NCI-H460 (cell line): ENCODE results near the gene SPATA16. TPM values are rescaled to one million over a fixed set of nuclear protein-coding genes. Genes with fewer than 3 reads are reported as not detected.
"Not testable (repeated sequence)": the region's sequence is repeated elsewhere in the genome, so short reads cannot be mapped to it uniquely, and the experiment has no call there.

Source experiments
- DNase-seq: peaks from one replicate; pipeline ENCODE4 v3.0.0-alpha.2; 2016; ENCODE audit warnings: low read depth; ENCODE audit errors: extremely low read depth
- total RNA-seq: library from RNA; depleted of rRNA; stranded (reverse); fragments of >200 nt; shearing (Covaris generic); gene quantifications from 2 replicates; pipeline ENCODE4 v1.2.3, GENCODE V29; 2014

SPATA16 gene
- total RNA-seq, 1 experiment from 2014 or later: not detected

GRCh38 chr3:172903642-172904320 is 237.3 kb downstream of the SPATA16 start:
- no peak for DNase-seq

GRCh38 chr3:172892158-172892557 is 248.9 kb downstream of the SPATA16 start:
- no peak for DNase-seq

- DNase-seq: no peak
These were observed 255.3 kb downstream of the SPATA16 start for GRCh38 chr3:172885704-172886103.

GRCh38 chr3:172882563-172882962 is 258.5 kb downstream of the SPATA16 start:
- DNase-seq: no peak

- DNase-seq: not testable (repeated sequence)
These were observed 261.7 kb downstream of the SPATA16 start for GRCh38 chr3:172879381-172879780.

- no peak for DNase-seq
These were observed 264.0 kb downstream of the SPATA16 start for GRCh38 chr3:172877011-172877410.

GRCh38 chr3:172876297-172876696 is 264.7 kb downstream of the SPATA16 start:
- DNase-seq: no peak

GRCh38 chr3:172875039-172875438 is 266.0 kb downstream of the SPATA16 start:
- DNase-seq: no peak

- DNase-seq: no peak
These were observed 271.1 kb downstream of the SPATA16 start for GRCh38 chr3:172869784-172870518.

GRCh38 chr3:172869368-172869771 is 271.7 kb downstream of the SPATA16 start:
- DNase-seq: no peak

GRCh38 chr3:172868582-172869200 is 272.3 kb downstream of the SPATA16 start:
- no peak for DNase-seq

- not testable (repeated sequence) for DNase-seq
These were observed 274.2 kb downstream of the SPATA16 start for GRCh38 chr3:172866726-172867350.

- DNase-seq: no peak
These were observed 282.0 kb downstream of the SPATA16 start for GRCh38 chr3:172859041-172859440.

- no peak for DNase-seq
These were observed 284.0 kb downstream of the SPATA16 start for GRCh38 chr3:172856795-172857742.

- no peak for DNase-seq
These were observed 286.0 kb downstream of the SPATA16 start for GRCh38 chr3:172855037-172855436.

- no peak for DNase-seq
These were observed 286.9 kb downstream of the SPATA16 start for GRCh38 chr3:172853921-172854666.

- no peak for DNase-seq
These were observed 288.0 kb downstream of the SPATA16 start for GRCh38 chr3:172853005-172853404.

GRCh38 chr3:172848910-172849309 is 292.1 kb downstream of the SPATA16 start:
- no peak for DNase-seq

- no peak for DNase-seq
These were observed 293.7 kb downstream of the SPATA16 start for GRCh38 chr3:172847292-172847691.
